ENCODE results near the gene CCDC174.
"Not testable (repeated sequence)": the region's sequence is repeated elsewhere in the genome, so short reads cannot be mapped to it uniquely, and the experiment has no call there.

The CCDC174 gene

GRCh38 chr3:14627815-14628214, 23.7 kb upstream of the CCDC174 start:
- DNase-seq: no peak

DNA sequence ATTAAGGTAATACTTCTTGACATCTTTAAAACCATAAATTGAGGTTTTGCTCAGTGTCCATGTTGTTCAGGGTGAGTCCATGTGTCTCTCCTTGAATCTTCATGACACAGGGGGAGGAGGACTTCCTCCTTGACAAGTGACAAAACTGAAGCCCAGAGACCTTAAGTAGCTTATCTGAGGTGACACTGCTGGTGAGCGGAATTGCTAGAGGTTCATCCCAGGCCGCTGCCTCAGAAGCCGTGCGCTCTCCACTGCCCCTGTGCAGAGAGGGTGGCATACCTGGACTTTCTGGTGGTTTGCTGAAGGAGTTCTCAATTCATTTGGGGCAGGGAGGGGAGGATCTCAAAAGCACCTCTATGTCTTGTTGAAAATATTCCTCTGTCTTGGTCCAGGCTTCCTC, 23.2 kb upstream of the CCDC174 start:
- no peak for DNase-seq

DNA sequence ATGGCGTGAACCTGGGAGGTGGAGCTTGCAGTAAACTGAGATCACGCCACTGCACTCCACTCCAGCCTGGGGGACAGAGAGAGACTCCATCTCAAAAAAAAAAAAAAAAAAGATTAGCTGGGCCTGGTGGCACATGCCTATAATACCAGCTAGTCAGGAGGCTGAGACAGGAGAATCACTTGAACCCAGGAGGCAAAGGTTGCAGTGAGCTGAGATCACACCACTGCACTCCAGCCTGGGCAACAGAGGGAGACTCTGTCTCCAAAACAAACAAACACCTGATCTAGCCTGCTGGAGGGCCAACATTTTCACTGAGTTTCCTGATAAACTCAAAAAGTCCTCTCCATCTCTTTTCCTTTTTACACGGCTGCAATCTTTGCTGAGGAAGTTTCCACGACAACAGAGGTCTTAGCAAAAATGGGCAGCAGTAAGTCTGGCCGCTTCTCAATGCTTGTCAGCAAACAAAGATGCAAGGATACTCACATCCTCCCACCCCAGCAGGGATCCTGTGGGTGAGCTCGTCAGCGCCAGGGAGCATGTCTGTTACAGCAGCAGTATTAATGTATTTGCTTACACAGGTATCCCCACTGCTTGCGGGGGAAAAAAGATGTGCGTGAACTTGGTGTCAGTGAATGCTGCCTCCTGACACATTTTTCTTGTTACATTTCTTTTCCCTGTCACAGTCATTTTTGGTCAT, 21.0 kb upstream of the CCDC174 start:
- DNase-seq: no peak

GRCh38 chr3:14631101-14631497, 20.5 kb upstream of the CCDC174 start:
- DNase-seq: no peak

DNA sequence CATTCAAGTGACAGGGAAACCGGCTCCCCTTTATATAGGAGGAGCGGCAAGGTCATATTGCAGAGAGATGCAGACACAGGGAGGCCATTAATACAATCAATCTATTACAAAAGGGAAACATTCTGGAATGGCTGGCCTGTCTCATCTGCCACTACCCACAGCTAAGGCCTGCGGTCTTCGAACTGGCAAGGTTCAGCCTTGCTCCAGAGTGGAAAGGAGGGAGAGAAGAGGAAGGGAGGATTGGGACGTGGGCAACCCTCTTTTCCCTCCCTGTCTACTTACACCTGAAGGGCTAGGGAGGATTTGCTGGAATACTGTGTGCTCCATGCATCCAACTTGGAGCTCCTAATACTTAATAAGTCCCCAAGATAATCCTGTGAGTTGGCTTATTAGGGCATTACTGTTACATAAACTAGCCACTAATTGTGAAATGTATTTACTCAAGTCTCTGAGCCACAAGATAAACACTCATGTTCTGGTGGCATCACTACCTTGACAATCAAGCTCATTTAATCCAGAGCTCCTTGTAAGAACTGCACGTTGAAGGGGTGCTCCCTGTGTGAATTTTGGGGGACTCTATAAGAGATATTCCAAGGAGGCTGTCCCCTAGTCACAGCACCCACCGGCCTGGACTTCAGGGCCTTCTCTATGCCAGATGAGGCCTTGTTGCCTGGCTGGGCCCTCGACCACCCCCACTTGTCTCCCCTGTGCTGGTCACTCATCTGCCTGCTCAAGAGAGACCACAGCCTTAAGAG, 19.7 kb upstream of the CCDC174 start:
- DNase-seq: no peak

DNA sequence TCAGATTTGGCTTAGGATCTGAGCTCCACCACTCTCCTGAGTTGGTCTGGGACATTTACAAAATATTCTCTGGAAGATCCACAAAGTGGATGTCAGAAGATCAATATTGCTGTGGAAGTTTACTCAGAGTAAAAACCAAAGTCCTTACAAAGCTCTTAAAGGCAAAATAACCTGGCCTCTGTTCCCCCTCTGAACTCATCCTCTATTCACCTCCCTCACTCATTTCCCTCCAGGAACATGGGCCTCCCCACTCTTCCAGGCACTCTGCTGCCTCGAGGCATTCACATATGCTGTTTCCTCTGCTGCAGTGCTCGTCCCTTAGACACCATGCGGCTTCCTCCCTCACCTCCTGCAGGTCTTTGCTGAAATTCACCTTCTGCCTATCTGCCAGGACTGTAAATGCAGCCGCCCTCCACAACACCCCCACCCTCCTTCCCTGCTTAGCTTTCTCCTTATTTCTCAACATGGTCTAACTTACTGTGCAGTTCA, 19.1 kb upstream of the CCDC174 start:
- DNase-seq: no peak

DNA sequence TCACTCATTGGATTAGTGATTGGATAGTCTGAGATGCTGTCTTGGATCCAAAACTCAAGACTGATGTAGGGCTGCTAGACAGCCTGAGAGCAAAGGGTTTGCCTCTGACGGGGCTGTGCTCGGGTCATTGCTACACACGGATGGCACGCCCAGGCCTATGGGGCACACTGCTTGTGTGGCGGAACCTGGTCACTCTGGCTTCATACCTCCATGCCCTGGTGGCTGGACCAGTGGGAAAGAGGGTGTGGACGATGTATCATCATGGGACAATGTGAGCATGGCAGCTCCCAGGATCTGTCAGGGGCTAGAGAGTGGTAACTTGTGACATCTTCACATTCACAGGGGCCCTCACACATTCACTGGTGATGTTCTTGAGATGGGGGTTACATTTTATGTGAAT, 18.1 kb upstream of the CCDC174 start:
- no peak for DNase-seq

DNA sequence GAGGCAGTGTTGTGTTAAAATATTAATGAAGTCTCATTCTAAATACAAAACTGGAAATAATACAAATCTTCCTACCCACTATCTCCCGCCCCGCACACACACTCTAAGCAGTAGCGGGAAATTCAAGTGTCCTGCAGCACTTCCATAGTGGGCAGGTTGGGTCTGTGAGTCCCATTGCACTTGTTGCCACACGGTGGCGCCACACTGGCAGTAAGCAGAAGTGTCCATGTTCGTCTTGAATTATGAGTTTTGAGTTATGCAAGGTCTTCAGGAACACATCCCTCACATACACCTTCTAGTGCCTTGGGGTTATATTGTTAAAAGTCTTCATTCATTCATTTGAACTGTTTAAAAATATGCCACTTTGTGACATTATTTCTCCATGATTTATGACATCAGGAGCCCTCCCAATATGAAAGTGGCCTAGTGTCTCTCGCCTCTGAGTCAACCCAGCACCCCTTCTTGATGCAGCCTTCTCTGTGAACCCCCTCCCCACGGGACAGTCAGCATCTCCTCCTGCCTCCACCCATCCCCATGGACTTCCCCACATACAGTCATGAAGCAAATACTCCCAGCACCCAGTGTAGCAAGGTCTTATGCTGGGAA, 17.6 kb upstream of the CCDC174 start:
- peak; percentile 45 to 48 for DNase-seq

GRCh38 chr3:14634763-14635400, 16.7 kb upstream of the CCDC174 start:
- DNase-seq: no peak

- DNase-seq: no peak
Measured at GRCh38 chr3:14636496-14637087, 15.0 kb upstream of the CCDC174 start.

GRCh38 chr3:14640157-14640562, 11.4 kb upstream of the CCDC174 start:
- DNase-seq: no peak

DNA sequence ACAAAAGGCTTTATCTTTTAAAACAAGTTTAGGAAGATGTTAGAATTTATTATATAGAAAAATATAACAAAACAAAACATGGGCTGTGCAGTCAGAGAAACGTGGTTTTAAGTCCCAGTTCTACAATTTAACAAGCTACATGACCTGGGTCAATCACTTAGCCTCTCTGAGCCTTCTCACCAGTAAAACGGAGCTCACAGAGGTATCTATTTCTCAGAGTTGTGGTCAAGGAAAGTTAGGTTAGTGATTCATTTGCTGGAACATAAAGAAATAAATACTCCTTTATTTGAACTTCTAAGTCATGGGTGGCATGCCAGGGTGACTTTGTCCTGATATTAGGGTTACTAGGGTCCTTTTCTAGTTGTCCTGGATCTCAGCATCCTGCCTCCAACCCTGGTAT, 10.8 kb upstream of the CCDC174 start:
- no peak for DNase-seq

- DNase-seq: no peak
Measured at GRCh38 chr3:14641346-14641745, 10.2 kb upstream of the CCDC174 start.

DNA sequence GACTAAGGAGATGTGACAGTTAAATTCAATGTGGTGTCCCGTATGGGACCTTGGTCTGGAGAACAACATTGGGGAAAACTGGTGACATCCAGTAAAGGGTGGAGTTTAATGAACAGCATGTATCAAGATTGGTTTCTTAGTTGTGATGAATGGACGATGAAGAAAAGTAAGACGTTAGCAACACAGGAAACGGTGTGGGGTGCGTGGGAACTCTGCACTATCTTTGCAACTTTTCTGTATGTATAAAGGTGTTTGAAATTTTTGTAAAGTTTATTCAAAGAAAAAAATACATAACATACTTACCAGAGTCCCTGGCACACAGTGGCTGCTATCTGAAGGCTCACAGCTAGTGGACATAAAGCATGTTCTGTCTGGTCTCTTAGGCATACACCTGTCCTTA, 6.1 kb upstream of the CCDC174 start:
- DNase-seq: no peak

- DNase-seq: no peak
Measured at GRCh38 chr3:14646131-14646573, 5.4 kb upstream of the CCDC174 start.

GRCh38 chr3:14646589-14647413, 4.8 kb upstream of the CCDC174 start:
- DNase-seq: no peak

- no peak for DNase-seq
Measured at GRCh38 chr3:14647976-14648955, 3.3 kb upstream of the CCDC174 start.

DNA sequence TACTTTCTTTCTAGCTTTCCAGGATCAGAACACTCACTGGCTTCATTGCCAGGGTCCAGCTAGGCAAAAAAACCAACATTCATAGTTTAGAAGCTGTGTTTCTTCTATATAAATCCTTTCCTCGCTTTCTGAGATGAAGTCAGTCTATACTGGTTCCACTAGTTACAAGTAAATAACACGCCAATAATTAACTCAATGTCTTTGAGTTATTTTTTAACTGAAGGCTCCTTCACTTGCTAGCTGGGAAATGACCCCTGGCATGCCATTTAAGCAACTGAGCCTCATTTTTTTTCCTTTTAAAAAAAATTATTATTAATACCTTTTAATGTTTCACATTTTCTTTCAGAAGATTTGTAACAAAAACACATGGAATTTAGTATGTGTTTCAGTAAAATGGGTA, 2.1 kb upstream of the CCDC174 start:
- no peak for DNase-seq

GRCh38 chr3:14650193-14650592, 1.4 kb upstream of the CCDC174 start:
- DNase-seq: no peak

- DNase-seq: not testable (repeated sequence)
Measured at GRCh38 chr3:14652360-14652907, 872 bp downstream of the CCDC174 start.
